COLO668 (cell line): ENCODE data around the gene ETHE1.
"Not testable (repeated sequence)": the region's sequence is repeated elsewhere in the genome, so short reads cannot be mapped to it uniquely, and the experiment has no call there.

Experiments
- DNase-seq: peaks from one replicate; lab custom pipeline; 2025; ENCODE audit not compliant: unreplicated experiment; lab: John Stamatoyannopoulos, UW

ETHE1 gene

DNA sequence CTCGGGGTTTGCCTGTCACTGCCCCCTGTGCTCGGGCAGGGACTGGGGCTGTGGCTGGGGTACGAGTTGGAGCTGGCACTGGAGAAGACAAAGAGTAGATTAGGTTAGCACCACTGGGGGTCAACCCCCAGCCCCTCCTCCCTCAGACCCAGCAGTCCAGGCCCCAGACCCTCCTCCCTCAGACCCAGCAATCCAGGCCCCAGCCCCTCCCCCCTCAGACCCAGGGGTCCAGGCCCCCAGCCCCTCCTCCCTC is 25.1 kb upstream of the ETHE1 start:
- no peak for DNase-seq

GRCh38 chr19:43551399-43552197 is 24.6 kb upstream of the ETHE1 start:
- DNase-seq, result no peak

GRCh38 chr19:43548706-43549105 is 21.7 kb upstream of the ETHE1 start:
- no peak for DNase-seq

GRCh38 chr19:43547926-43548325 is 20.9 kb upstream of the ETHE1 start:
- not testable (repeated sequence) for DNase-seq

DNA sequence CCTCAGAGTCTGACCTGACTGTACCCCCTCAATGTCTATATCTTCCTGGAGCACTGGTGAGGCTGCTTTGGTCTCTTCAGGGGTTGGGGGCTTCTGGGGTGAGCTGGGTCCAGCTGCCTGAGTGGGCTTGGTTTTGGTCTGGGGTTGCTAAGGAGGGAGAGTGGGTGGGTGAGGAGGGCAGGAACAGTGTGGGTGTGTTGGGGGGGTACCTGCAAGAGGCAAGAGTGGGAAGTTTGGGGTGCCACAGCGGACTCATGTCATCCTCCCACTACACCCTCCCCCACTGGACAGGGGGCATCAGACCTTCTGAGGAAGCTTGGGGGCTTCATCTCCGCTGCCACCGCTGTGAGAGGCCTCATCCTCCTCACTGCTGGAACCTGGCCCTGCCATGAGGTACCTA is 19.6 kb upstream of the ETHE1 start:
- DNase-seq, result no peak

DNA sequence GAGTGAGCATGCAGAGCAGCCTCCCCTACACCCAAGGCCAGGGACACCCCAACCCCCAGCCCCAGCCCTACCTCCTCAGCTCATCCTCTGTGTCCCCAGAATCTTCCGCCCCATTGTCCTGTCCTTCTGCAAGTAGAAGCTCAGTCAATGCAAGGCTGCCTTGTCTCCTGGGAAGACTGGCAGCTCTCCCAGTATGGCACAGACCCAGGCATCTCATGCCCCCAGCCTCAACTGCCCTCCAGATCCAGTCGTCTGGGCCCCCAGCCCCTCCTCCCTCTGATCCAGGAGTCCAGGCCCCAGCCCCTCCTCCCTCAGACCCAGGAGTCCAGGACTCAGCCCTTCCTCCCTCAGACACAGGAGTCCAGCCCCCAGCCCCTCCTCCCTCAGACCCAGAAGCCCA is 19.0 kb upstream of the ETHE1 start:
- DNase-seq, result no peak

- DNase-seq, result no peak
Observed at GRCh38 chr19:43545276-43545675, 18.3 kb upstream of the ETHE1 start.

DNA sequence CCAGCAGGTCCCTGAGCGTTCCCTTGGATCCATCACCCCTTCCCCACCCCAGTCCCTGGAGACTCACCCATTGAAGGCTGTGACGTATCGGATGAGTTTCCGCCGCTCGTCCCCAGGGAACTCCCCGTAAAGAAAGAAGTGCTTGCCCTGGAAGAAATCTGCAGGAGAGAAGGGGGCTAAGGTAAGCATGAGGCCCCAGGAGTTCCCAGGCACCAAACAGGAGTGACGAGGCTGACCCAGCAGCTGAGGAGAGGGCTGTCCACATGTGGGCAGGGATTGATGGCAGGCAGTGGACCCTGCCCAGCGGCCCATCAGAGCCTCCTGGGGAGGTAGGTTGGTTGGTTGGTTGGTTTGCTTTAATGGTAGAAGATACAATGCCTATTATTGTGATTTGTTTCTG is 17.1 kb upstream of the ETHE1 start:
- DNase-seq, result no peak

DNA sequence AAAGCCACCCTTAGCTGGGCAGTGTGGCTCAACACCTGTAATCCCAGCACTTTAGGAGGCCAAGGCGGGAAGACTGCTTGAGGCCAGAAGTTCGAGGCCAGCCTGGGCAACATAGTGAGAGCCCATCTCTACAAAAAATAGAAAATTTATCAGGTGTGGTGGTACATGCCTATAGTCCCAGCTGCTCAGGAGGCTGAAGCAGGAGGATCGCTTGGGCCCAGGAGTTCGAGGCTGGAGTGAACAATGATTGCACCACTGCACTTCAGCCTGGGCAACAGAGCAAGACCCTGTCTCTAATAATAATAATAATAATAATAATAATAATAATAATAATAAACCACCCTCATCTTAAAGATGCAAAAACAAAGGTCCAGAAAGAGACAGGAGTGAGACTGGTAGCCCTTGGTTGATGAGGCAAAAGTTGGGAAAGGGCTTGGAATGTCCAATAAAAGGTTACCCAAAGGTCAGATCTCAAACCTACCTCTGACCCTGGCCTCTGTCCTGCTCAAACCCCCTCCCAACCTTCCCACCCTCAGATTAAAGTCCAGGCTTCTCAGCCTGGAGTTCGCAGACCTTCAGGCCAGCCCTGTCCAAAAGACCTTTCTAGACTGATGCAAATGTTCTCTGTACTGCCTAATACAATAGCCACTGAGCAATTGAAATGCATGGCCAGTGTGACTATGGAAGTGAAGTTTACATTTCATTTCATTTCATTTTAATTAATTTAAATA is 15.1 kb upstream of the ETHE1 start:
- no peak for DNase-seq

GRCh38 chr19:43540381-43540780 is 13.4 kb upstream of the ETHE1 start:
- no peak for DNase-seq

DNA sequence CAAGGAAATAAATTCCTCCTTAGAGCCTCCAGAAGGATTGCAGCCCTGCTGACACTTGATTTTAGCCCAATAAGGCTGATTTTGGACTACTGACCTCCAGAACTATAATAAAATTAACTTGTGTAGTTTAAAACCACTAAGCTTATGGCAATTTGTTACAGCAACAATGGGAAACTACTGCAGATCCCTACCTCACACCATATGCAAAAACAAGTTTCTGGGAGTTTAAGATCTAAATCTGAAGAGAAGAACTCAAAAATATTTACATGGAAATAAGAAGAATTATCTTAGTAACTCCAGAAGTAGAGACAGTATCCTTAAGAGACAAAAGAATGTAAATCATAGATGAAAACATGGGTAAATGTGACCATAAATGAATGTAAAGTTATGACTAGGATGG is 11.9 kb upstream of the ETHE1 start:
- DNase-seq, result no peak

GRCh38 chr19:43534816-43535761 is 8.1 kb upstream of the ETHE1 start:
- DNase-seq, result peak; percentile 52

- DNase-seq, result no peak
Observed at GRCh38 chr19:43534305-43534815, 7.4 kb upstream of the ETHE1 start.

- peak; percentile 90 for DNase-seq
Observed at GRCh38 chr19:43533546-43534304, 6.7 kb upstream of the ETHE1 start.

DNA sequence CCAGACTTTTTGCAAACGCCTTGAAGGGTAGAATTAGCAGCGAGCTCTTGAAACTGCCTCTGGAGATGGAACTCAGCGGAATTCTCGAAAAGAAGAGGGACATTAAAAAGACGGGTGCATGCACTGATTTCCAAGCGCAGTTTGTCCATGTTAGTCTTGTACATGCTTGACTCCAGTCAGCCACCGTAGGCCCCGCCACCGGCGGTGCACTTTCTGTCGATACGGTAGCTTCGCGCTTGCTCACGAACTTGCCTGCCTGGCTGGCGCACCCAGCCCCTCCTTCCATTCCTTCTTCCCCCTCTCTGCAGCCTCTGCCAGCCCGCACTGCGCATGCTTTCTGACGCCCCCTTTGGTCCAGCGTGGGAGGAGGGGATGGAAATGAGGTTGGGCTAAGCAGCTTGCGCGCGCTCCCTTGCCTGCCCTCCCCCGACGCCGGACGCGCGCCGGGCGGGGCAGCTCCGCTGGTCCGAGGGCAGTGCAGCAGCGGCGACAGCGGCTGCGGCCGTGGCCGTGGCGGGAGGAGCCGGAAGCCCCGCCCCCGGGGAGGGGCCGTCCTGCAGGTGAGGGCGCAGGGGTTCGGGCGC is 6.1 kb upstream of the ETHE1 start, which contains the start of gene ZNF575:
Gene ZNF575 (plus strand): TSS at position 227 of the 584 bp plus-strand sequence. CDS start 1,235 bp downstream, outside the sequence.
- DNase-seq, result peak; percentile 94

GRCh38 chr19:43532571-43532961 is 5.6 kb upstream of the ETHE1 start:
- peak; percentile 64 for DNase-seq

GRCh38 chr19:43527860-43528622 is 1.0 kb upstream of the ETHE1 start:
- DNase-seq, result peak; percentile 65

DNA sequence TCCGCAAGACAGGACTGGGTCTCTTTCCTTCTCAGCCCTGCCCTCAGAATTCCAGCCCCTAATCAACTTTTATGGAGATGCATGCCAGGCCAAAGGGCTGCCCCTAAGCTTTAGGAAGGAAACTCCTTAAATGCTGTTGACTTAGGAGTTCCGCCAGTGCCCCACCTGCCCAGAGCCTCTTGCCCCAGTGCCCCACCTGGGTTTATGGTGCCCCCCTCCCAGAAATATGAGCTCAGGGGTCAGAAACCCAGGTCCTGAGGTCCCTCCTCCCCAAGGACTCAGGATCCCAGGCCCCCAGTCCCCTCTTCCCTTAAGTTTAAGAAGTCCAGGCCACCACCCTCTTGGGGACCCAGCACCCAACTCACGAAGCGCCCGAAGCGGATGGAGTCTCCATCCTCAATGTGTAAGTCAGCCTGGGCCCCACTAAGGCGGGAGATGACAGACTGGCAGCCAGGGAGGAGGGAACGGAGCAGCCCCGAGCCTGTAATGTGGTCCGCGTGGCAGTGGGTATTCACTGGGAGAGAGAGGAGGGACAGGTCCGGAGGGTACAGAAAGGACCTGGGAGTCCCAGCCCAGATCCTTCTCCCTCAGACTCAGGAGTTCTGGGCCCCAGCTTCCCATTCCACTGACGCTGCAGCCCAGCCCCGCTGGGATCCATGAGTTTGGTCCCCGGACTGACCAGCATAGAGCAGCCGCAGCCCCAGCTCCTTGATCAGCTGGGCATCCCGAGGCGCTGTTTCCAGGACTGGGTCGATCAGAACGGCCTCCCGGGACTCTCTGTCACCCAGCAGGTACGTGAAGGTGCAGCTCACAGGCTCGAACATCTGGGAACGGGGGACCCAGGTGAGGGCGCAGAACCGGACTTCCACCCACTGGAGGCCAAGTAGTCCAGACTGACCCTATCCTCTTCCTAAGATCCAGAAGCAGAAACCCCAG is 897 bp downstream of the ETHE1 start:
- DNase-seq, result no peak
